GM19324 (cell line): Measurements from ENCODE around the gene OR5AP2.
"Not testable (repeated sequence)": the region's sequence is repeated elsewhere in the genome, so short reads cannot be mapped to it uniquely, and the experiment has no call there.

Experiments used
- ATAC-seq: cut with Tn5 transposase; IDR thresholded peaks from one replicate; pipeline ENCODE4 v1.9.1; 2021; ENCODE audit warnings: mild to moderate bottlenecking, moderate library complexity; ENCODE audit not compliant: unreplicated experiment, low FRiP score

The OR5AP2 gene

GRCh38 chr11:56642339-56642738, at the start of gene OR5AP2:
Gene OR5AP2 (minus strand): TSS chr11:56642439. CDS start chr11:56642439, 0 bp downstream.
- ATAC-seq = no peak

GRCh38 chr11:56691179-56691578, 48.9 kb upstream of the OR5AP2 start:
- ATAC-seq = not testable (repeated sequence)

- ATAC-seq = no peak
These were observed 46.4 kb upstream of the OR5AP2 start for GRCh38 chr11:56688554-56689100.

GRCh38 chr11:56670984-56671383, 28.7 kb upstream of the OR5AP2 start:
- no peak for ATAC-seq

GRCh38 chr11:56663386-56663785, 21.1 kb upstream of the OR5AP2 start, which contains the start of gene OR5AR1:
Gene OR5AR1 (plus strand): TSS chr11:56663686. CDS start chr11:56663686, 0 bp downstream.
- no peak for ATAC-seq

GRCh38 chr11:56659755-56660154, 17.5 kb upstream of the OR5AP2 start:
- ATAC-seq = no peak

- ATAC-seq = no peak
These were observed 4.7 kb downstream of the OR5AP2 start for GRCh38 chr11:56637500-56637899.

- no peak for ATAC-seq
These were observed 5.4 kb downstream of the OR5AP2 start for GRCh38 chr11:56636861-56637260.

GRCh38 chr11:56632329-56632728, 9.9 kb downstream of the OR5AP2 start:
- ATAC-seq = no peak

- ATAC-seq = no peak
These were observed 16.3 kb downstream of the OR5AP2 start for GRCh38 chr11:56625946-56626345.

- no peak for ATAC-seq
These were observed 17.6 kb downstream of the OR5AP2 start for GRCh38 chr11:56624661-56625110.

- no peak for ATAC-seq
These were observed 31.1 kb downstream of the OR5AP2 start for GRCh38 chr11:56611174-56611573.

GRCh38 chr11:56592088-56592717, 50.0 kb downstream of the OR5AP2 start:
- ATAC-seq = not testable (repeated sequence)
